NOMO-1 treated with dmso at 0.1 percent for 144 hours (cell line): ENCODE data around the gene NEURL2.

Experiments
- DNase-seq: peaks from one replicate; lab custom pipeline; 2025; ENCODE audit not compliant: unreplicated experiment; lab: John Stamatoyannopoulos, UW

NEURL2 gene

DNA sequence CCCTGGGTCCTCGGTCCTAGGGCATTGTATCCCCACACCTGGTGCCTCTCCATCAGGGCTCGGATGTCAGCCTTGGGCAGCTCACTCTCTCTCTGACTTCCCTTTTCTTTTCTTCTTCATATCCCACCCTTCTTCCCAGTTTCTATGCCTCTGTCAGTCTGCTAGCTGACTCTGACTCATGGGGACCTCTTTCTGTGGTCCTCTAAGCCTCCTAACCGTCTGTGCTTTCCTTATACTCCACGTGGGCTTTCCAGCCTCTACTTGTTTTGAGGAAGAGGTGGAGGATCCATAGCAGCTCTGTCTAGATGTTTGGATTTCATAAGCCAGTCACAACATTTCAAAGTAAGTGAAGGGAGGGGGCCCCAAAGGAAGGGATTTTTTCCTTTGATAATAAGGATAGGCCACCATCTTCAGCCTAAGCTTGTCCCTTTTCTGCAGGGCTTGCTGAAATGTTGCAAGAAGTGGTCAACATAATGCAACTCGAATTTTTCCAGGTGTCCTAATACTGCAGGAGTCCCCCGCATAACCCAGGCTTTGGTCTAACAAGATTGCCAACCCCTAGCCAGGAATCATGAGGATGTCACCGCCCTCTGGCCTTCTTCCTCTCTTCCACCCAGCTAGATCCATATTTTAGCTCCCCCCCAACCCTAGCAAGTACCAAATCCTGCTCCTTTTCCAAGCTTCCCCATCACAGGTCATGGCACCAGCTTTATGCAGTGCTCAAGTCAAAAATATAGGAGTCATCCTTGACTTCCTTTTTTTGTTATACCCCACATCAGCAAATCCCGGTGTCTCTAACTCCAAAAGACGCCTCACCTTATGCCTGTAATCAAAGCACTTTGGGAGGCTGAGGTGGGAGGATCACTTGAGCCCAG, 29.7 kb upstream of the NEURL2 start:
- no peak for DNase-seq

DNA sequence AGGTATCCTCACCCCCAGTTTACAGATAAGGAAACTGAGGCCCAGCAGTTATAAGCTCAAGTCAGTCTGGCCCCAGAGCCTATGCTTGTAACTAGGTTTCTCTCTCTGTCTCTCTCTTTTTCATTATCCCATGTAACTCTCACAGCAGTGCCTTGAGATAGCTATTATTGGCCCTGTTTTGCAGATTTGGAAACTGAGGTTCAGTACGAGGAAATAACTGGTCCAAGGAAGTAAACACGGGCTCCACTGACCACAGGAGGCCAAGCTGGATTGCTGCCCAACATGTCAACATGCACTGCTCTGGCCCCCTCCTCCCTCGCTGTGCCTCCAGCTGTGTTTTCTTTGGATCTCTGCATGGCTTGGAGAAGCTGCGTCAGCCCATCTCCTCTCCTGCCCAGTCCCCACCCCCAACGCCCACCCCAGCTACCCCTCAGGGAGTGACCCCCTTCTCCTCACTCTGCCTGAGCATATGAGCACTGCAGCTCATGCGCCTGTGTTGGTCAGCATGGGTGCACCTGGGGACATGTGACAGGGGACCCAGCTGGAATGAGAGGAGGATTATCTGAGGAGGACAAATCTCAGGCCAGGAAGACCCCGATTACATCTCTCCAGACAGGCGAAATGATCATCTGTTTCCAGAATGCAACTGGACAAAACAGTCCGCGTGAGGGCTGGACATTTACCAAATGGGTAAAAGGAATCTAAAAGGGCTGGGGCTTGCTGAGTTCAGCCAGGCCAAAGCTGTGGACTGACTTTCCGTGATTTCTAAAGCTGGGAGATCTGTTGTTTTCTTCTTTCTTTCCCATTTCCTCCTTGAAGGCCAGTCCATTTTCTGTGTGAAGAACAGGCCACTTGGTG, 28.8 kb upstream of the NEURL2 start:
- DNase-seq: no peak

GRCh38 chr20:45918779-45919537, 27.9 kb upstream of the NEURL2 start:
- DNase-seq: no peak

DNA sequence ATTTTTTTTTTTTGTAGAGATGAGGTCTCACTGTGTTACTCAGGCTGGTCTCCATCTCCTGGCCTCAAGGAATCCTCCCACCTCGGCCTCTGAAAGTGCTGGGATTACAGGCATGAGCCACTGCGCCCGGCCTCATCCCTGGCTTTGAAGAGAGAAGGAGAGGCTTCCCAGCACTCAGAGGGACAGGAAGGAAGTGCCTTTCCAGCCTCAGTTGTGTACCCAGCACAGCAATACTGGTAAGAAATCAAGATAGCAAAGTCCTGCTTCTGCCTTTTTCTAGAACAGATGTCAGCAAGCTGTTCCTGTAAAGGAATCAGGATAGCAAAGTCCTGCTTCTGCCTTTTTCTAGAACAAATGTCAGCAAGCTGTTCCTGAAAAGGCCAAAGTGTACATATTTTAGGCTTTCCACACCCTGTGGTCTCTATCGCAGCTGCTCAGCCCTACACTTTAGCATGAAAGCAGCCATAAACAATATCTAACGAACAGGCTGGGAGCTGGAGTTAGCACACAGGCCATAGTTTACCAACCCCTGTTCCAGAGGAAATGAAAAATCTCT, 27.3 kb upstream of the NEURL2 start:
- no peak for DNase-seq

GRCh38 chr20:45917790-45918141, 26.8 kb upstream of the NEURL2 start:
- no peak for DNase-seq

DNA sequence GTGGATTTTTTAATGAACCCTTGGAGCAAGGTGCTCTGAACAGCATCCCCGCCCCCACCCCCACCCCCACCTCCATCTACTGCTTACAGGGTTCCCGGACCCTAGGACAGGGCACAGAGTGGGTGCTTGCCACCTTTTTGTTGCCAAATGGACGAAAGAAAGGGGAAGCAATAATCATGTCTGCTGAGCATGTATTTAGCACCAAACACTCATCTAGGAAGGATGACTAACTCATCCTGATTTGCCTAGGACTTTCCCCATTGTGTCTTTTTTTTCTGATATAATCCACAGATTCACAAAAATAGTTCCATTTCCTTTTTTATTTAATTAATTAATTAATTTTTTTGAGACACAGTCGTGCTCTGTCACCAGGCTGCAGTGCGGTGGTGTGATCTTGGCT, 22.1 kb upstream of the NEURL2 start:
- no peak for DNase-seq

GRCh38 chr20:45912344-45912682, 21.3 kb upstream of the NEURL2 start:
- no peak for DNase-seq

- DNase-seq: no peak
Measured at GRCh38 chr20:45911486-45912343, 20.7 kb upstream of the NEURL2 start, which contains the start of gene PLTP. TSS of gene PLTP (minus strand) at chr20:45912155. CDS start at chr20:45911452, 703 bp downstream.

GRCh38 chr20:45910670-45911485, 19.9 kb upstream of the NEURL2 start:
- DNase-seq: peak; percentile 99

DNA sequence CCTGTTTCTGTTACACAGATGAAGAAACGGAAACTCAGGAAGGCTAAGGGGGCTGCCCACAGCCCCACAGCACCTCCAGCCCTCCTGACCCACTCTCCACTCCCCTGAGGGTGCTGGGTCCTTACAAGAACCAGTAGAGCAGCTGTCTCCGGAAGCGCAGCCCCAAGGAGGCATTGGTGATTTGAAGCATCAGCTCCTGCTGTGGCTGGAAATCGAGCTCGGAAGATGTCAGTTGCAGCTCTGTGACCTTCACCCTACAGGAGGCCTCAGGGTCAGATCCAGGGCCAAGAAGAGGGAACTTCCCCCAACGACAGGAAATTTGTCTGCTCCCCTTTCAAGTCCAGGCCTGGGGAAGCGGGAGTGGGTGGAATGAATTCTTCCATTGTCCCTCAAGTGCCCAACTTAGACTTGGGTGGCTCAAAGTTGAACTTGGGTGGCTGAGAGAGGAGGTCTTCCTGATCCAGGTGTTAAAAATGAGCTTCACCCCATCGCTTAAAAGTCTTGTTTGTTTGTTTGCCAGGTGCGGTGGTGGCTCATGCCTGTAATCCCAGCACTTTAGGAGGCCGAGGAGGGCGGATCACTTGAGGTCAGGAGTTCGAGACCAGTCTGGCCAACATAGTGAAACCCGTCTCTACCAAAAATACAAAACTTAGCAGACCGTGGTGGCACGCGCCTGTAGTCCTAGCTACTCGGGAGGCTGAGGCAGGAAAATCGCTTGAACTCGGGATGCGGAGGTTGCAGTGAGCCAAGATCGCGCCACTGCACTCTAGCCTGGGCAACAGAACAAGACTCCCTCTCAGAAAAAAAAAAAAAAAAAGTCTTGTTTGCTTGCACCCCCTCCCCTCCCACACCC, 19.0 kb upstream of the NEURL2 start:
- peak; percentile 13 for DNase-seq

GRCh38 chr20:45909336-45909808, 18.4 kb upstream of the NEURL2 start:
- DNase-seq: no peak

DNA sequence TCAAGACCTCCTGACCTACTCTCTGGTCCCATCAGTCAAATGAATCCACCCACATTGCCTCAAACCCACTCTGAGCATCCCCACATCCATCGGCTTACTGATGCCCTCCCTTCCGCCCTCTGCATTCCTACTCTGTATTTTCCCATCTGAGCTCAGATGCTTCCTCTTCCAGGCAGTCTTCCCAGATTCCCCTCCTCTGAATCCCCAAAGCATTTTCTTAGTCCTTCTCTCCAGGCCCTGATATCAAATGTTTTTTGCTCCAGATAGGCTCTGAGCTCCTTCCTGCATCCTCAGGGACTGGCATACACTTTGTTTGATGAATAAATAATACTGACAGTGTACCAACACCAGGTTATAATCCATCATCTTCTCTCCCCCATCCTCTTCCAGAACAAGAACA, 17.1 kb upstream of the NEURL2 start:
- no peak for DNase-seq

DNA sequence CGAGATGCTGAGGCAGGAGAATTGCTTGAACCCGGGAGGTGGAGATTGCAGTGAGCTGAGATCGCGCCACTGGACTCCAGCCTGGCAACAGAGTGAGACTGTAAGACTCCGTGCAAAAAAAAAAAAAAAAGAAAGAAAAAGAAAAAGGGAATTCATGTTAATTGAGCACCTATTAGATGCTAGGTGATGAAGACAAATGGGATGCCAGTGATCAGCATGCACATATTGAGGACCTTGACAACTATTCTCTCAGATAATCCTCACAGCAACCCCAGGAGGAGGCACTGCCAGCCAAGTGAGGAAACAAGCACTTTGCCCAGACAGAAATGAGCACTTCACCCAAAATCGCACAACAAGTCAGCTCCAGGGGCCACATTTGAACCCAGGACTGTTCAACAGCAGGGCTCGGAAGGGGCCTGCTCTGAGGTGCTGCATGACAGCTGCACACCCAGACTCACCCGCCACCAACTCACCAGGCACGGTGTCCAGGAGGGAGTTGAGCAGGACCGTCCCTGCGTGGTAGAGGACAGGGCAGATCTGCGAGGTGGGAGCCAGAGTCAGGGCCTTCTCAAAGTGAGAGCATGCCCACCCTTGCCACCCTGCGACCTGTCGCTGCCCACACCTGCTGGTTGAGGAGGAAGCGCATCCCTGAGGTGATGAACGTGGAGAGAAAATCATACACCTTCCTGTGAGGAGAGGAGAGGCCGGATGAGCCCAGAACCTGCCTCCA, 16.4 kb upstream of the NEURL2 start:
- no peak for DNase-seq

DNA sequence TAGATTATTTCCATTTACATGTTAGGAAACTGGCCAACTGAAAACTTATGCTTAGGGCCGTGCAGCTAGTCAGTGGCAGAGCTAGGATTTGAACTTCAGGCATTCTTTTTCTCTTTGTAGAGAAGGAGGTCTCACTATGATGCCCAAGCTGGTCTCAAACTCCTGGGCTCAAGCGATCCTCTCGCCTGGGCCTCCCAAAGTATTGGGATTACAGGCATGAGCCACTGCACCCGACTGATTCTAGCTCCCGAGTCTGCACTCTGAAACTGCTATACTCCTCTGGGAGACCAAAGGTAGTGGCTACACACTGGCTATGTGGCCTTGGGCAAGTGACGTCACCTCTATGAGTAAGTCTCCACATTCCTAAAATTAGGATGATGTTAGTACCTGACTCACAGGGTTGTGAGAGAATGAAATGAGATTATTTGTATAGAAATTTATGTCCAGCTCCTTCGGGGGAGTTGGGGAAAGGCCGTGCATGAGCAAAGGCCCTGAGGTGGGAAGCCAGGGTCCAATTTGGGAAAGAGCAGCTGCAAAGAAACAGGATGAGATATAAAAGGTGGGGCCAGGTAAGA, 14.6 kb upstream of the NEURL2 start:
- no peak for DNase-seq

DNA sequence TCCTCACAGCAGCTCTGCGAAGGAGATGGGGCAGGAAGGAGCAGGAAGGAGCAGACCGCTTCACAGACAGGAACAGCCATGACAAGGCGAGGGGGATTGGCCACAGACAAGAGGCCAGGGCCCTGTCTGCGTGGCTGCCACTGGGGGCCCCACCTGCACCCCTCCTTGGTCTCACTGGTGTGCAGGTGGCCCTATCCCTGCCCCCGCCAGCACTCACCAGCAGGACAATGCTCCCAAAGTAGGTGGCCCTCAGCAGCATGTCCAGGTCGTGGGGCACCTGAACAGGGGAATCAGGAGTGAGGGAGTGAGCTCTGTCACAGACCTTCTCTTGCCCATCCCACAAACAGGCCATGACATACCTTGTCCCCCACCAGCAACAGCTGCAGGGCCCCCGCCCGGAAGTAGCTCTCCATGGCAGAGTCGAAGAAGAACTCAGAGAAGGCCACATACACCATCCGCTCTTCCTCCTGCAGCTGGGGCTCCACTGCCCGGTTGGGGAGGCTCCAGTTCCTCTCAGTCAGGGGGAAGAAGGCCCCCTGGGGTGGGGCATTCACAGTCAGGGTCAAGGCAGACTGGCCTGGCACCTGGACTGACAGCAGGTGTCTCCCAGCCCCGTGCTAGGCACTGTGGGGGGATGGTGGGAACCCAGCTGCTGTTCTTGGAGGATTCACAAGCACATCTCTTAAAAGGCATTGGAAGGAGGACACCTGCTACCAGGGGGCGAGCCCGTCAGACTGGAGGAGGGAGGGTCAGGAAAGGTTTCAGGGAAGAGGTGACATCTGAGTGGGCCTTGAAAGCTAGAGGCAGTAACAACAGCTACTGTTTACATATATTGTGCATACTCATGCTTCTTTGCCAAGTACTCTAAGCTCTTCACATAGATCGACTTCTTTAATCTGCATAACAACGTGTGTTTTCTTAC, 13.8 kb upstream of the NEURL2 start:
- no peak for DNase-seq

DNA sequence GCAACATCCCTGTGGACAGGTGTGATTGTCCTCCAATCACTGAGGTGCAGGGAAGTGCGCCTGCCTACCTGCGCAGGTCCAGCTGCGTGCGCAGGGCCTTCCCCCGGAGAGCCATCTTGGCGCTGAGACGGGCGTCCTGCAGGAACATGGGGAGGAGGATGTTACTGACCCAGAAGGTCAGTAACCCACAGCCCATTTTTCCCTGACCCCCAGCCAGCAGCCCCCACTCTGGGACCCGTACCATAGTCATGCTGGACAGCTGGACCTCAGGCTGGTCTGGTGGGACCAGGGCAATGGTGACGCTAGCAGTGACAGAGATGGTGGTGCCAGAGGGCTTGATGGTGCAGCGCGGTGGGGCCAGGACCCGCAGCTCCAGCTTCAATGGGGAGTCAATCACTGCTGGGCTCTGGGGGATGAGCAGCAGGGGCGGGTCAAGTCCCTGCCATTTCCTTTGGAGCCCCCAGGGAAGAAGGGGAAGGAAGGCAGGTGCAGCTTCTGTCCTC, 11.2 kb upstream of the NEURL2 start:
- no peak for DNase-seq
